GM11168 (cell line): Measurements from ENCODE around the gene LLPH.

Experiments used
- in situ Hi-C: fragments of 300-500 bp; cut with MboI; formaldehyde crosslinking; loops from one replicate; pipeline ENCODE4 v1.12.0; 2022; ENCODE audit warnings: low sequenced_read_pairs; ENCODE audit not compliant: unreplicated experiment

The LLPH gene

DNA sequence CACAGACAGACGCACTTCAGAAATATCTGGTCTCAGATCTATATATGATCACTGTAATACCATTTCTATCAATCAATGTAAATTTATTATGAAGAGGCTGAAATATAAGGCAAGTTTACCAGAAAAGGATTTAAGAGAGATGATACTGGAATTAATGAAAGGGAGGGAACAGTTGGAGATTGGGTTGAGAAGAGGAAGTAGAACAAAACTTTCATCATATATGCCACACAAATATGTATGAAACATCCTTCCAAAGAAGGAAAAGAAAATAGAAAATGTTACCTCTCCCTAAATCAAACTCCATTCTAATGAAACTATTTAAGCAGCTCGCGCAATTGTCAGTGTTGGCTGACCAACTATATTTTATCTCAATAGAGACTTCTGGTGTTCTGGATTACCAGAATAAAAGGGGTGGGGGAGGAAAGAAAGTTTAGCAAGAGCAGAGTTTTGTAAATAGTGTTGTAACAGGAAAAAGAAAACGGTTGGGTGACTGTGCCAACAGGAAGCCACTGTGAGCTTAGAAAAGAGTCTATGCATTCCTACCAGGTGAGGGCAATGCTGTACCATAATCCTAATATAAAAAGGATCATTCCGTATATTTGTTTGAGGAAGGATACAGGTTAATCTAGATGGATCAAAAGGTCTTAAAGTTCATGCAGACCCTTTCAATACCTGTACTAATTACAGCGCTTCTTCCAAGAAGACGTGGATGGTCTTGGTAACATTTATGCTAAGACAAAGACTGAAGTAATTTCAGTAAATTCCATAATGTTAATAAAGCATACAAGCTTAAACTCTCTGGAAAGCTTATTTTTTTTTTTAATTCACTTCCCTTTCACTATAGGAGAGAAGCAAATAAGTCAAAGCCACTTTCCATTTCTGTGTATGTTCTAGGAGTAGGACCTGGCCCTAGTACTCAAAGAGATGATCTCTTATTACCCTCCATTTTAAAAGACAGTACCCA, 14.5 kb upstream of the LLPH start:
- in situ Hi-C loops, result no loop called here

DNA sequence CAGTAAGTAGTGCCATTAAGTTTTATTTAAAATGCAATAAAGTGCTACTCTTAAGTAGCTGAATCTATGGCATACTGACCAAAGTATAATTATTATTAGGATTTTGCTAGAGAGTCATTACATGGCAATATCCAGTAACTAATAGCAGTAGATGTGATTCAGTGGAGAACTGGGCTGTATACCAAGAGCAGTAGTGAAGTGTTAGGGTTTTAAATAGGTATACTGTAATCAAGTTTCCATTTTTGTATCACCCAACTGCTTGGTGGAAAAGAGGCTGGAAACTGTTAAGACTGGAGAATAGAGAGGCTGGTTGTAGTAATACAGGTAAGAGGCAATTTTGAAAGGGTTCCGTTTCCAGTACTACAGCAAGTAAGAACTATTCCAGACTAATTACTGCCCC, 13.3 kb upstream of the LLPH start:
- in situ Hi-C loops, result no loop called here

DNA sequence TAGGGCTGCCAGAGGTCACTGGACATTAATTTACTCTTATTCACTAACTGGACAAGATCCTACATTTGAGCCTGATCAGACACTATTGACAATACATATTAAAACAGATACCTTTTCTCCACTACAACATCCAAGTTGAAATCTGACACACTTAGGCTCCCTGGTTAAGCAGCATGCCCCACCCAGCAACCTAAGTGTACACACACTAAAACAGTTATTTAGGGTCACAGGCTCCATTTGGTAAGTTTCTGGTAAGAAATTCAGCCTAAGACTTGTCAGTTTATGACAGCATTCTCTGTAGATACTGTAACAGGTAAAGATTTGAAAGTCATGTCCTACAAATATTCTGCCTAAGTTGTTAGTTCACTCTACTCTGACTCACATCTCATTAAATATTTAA, 12.3 kb upstream of the LLPH start:
- in situ Hi-C loops, result no loop called here

- in situ Hi-C loops, result no loop called here
Measured at GRCh38 chr12:66141299-66141698, 10.7 kb upstream of the LLPH start.

DNA sequence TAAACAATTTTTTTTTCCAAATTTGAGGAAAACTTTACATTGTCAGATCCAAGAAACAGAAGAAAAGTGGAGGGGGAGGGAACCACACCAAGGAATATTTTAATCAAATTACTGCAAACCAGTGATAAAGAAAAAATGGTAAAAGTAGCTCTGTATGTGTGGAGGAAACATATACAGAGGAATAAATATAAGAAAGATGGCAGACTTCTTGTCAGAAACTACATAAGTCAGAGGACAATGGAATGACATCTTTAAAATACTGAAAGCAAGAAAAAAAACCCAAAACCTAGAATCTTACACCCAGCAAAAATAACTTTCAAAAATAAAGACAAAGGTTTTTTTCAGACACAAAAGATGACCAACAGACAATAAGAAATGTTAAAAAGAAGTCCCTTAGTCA, 10.2 kb upstream of the LLPH start:
- in situ Hi-C loops, result no loop called here

- in situ Hi-C loops, result no loop called here
Measured at GRCh38 chr12:66139328-66139727, 8.8 kb upstream of the LLPH start.

- in situ Hi-C loops, result no loop called here
Measured at GRCh38 chr12:66137937-66138336, 7.4 kb upstream of the LLPH start.

GRCh38 chr12:66132408-66132807, 1.9 kb upstream of the LLPH start:
- in situ Hi-C loops, result no loop called here

DNA sequence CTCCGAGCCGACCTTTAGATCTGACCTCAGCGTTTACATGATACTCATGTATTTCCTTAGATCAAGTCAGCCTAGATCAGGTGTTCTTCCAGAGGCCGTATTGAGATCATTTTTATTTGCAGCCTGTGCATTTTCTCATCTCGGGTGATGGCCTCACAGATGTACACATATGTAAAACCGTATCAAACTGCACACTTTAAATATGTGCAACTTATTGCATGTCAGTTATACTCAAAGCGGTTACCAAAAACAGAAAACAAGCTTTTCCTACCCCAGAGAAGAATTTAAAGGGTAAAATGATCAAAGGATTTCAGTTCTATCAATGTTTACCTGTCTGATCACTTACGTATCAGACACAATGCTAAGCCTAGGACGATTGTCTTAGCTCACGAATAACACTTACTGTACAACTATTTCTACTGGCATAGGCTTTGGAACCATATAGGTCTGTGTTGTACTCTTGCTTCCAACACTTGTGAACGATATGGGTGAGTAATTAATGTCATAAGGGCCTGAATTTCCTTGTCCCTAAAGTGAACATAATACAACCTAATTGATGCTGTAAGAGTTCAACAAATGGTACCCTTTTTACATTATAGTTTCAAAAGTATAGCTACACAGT, 628 bp upstream of the LLPH start:
- in situ Hi-C loops, result no loop called here

DNA sequence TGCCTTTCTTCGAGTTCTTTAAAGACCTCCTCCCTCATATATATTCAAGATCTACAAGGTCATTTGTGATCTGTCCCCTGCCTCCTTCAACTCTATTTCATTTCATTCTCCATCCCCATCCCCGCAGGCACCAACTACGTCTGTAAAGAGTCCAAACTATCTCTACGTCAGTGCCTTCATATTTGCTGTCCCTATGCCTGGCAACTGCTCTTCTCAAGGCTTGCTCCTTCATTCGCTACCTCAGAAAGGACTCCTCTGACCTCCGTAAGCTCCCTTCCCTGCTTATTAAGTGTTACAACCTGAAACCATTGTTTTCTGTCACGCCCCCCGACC, 650 bp downstream of the LLPH start:
- in situ Hi-C loops, result no loop called here

DNA sequence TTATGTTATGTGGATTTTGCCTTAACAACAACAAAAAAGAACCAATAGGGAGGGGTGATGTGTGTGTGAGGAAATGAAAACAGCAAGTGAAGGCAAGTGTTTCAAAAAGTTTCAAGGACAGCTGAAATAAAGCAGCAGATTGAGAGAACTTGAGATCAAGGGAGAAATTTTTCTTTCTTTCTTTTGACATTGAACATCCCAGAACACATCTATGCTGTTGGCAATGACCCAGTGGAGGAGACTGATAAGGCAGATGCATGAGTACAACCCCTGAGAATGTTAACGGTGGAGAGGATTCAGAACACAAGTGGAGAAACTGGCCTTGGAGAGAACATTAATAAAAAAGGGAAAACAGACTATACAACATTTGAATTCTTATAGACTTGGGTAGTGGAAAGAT, 2.9 kb downstream of the LLPH start:
- in situ Hi-C loops, result no loop called here

GRCh38 chr12:66120477-66120876, 10.1 kb downstream of the LLPH start:
- in situ Hi-C loops, result loop anchor here (25.0 kb wide), 1 partner anchor 808 kb away; no protein-coding TSS in a partner anchor

DNA sequence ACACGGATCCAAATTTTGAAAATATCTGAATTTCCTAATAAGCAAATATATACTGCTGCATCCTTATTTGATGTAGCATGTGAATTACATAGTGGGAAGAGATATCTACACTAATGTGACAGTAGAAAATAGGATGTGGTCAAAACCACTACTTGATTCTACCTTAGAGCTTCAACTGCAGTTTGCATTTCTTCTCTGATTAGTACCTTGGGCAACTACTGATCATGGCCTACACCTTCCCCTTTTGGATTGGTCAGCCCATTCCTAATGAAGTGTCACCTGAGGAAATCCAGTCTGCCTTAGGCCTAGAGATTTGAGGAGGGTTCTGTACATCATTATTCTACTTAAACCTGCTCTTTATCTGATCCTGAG, 10.7 kb downstream of the LLPH start:
- in situ Hi-C loops, result loop anchor here (25.0 kb wide), 1 partner anchor 808 kb away; no protein-coding TSS in a partner anchor

DNA sequence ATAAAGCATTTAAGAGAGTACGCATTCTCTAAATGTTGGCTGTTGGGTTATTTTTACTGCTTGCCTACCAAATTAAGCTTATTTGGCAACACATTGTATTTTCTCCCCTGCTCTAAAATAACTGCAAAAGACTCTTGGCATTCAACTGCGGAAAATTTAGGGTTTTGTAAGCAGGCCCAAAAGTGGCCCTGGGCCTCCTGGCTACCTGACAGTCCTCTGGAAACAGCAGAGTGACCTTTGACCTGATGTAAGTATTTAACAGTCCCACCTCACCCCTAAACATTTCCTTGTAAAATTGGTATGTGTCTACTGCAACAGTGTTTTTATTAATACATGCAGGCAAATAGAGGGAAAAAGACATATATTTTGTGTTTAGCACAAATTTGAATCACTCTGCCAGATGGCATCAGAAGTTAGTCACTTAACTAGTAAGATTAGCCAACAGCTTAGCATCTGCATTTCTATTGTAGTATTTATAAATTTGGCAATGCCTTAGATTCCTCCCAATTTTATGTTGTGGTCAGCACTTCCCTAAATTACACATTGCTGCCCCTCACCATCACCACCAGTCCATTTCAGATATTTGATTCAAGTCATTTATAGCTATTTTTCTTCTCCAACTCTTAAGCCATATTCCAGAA, 11.2 kb downstream of the LLPH start:
- in situ Hi-C loops, result loop anchor here (25.0 kb wide), 1 partner anchor 807 kb away; no protein-coding TSS in a partner anchor

DNA sequence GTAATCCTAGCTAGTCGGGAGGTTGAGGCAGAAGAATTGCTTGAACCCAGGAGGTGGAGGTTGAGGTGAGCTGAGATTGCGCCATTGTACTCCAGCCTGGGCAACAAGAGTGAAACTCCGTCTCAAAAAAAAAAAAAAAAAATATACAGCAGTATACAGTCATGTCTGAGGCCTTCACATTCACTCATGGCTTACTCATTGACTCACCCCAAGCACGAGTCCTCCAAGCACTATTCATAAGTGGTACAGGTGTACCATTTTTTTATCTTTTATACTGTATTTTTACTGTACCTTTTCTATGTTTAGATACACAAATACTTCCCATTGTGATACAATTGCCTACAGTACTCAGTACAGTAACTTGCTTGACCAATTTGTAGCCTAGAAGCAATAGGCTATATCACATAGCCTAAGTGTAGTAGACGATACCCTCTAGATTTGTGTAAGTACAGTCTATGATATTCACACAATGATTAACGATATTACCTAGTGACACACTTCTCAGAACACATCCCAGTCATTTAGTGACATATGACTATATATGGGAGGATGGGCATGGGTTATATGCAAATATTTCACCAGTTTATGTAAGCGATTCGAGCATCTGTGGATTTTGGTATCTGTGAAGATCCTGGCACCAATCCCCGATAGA, 12.2 kb downstream of the LLPH start:
- in situ Hi-C loops, result loop anchor here (25.0 kb wide), 1 partner anchor 806 kb away; no protein-coding TSS in a partner anchor

DNA sequence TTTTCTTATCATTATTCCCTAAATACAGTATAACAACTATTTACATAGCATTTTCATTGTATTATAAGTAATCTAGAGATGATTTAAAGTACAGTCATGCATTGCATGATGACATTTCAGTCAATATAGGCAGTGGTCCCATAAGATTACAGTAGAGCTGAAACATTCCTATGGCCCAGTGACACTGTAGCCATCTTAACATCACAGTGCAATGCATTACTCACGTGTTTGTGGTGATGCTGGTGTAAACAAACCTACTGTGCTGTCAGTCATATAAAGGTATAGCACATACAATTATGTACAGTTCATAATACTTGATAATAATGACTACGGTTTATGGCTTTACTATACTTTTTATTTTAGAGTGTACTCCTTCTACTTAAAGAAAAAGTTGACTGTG, 13.3 kb downstream of the LLPH start:
- in situ Hi-C loops, result loop anchor here (25.0 kb wide), 1 partner anchor 805 kb away; no protein-coding TSS in a partner anchor

- in situ Hi-C loops, result loop anchor here (25.0 kb wide), 1 partner anchor 803 kb away; no protein-coding TSS in a partner anchor
Measured at GRCh38 chr12:66115071-66115600, 15.4 kb downstream of the LLPH start.

GRCh38 chr12:66113471-66113870, 17.1 kb downstream of the LLPH start:
- in situ Hi-C loops, result loop anchor here (25.0 kb wide), 1 partner anchor 801 kb away; no protein-coding TSS in a partner anchor

- in situ Hi-C loops, result loop anchor here (25.0 kb wide), 1 partner anchor 799 kb away; no protein-coding TSS in a partner anchor
Measured at GRCh38 chr12:66111605-66112004, 18.9 kb downstream of the LLPH start.

DNA sequence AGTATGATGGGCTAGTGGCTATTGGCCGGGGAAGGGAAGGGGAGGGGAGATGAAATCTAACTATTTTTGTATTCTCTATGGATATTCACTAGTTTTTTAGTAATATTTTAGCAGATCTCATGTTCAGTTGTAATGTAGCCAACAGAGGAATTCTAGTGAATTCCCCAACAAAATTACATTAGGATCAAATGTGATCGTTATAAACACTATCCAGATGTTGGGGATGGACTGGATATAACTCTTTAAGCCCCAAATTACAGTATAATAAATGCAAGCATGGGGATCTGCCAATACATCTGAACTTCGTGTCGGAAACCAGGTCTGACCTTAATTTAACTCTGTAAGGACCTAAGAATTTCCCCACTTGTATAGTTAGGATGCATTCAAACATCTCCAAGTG, 21.5 kb downstream of the LLPH start:
- in situ Hi-C loops, result loop anchor here (10.0 to 25.0 kb wide), 2 partner anchors 504 to 797 kb away; no protein-coding TSS in a partner anchor
